Thymus (tissue), 11 donors: Measurements from ENCODE around the gene IER5. TPM values are rescaled to one million over a fixed set of nuclear protein-coding genes. Genes with fewer than 3 reads are reported as not detected.
"Not testable (repeated sequence)": the region's sequence is repeated elsewhere in the genome, so short reads cannot be mapped to it uniquely, and the experiment has no call there.

Experiments used
- DNase-seq, 9 donors: peaks; one replicate each; pipeline ENCODE4 v3.0.0-alpha.2; 2013; ENCODE audit warnings: low spot score in 9 of 9, low read depth in 6 of 9, missing footprints in 1 of 9
- H3K27ac ChIP-seq, 2 donors: one replicate each; pipeline ENCODE4 v1.5.1; 2013; ENCODE audit warnings: control low read depth in 1 of 2, low read depth in 1 of 2, low read length in 1 of 2, mild to moderate bottlenecking in 1 of 2, moderate library complexity in 1 of 2
- H3K27me3 ChIP-seq, 2 donors: one replicate each; pipeline ENCODE4 v1.5.1; 2013; ENCODE audit warnings: low read length in 1 of 2; ENCODE audit not compliant: control insufficient read depth in 2 of 2, insufficient read depth in 1 of 2
- H3K36me3 ChIP-seq, 2 donors: one replicate each; pipeline ENCODE4 v1.5.1; 2013; ENCODE audit warnings: low read length in 1 of 2, mild to moderate bottlenecking in 1 of 2, moderate library complexity in 1 of 2; ENCODE audit not compliant: control insufficient read depth in 2 of 2, insufficient read depth in 2 of 2
- H3K4me1 ChIP-seq, 2 donors: one replicate each; pipeline ENCODE4 v1.5.1; 2013; ENCODE audit warnings: low read length in 2 of 2; ENCODE audit not compliant: control insufficient read depth in 2 of 2, insufficient read depth in 2 of 2
- H3K4me3 ChIP-seq, 2 donors: one replicate each; pipeline ENCODE4 v1.5.1; 2013; ENCODE audit warnings: low read length in 2 of 2, control low read depth in 1 of 2, mild to moderate bottlenecking in 1 of 2
- H3K9me3 ChIP-seq, 2 donors: one replicate each; pipeline ENCODE4 v1.5.1; 2013; ENCODE audit warnings: low read length in 1 of 2, mild to moderate bottlenecking in 1 of 2; ENCODE audit not compliant: control insufficient read depth in 2 of 2, insufficient read depth in 1 of 2
- WGBS: extraction: QIAGEN DNeasy Blood & Tissue Kit; methylation state at CpG from one replicate; pipeline ENCODE4 v1.1.7; 2013; 5-methylcytosine and 5-hydroxymethylcytosine counted together
- polyA plus RNA-seq: library from polyadenylated mRNA; stranded (reverse); fragments of 200-250 nt; gene quantifications from one replicate; pipeline ENCODE4 v1.2.3, GENCODE V29; 2013
- total RNA-seq: library from RNA; stranded (reverse); fragments of 120-200 nt; gene quantifications from one replicate; pipeline ENCODE4 v1.2.4, GENCODE V29; 2013
- donor health status: healthy.

IER5 gene
- total and polyA plus RNA-seq, 2 donors: 14.8 to 19.3 TPM

- Histone ChIP-seq H3K27ac (peak overlapping the region in 1 of 2 donors; percentile 21), H3K27me3 (peaks cover 0 to under 1% of the 10 kb centered on the region in 2 donors), H3K36me3 (no peaks in the 10 kb centered on the region), H3K4me1 (peaks cover 2 to 12% of the 10 kb centered on the region in 2 donors), H3K4me3 (no peak overlapping the region), H3K9me3 (no peaks in the 10 kb centered on the region)
- DNase-seq: no peak
- 90% methylated on average over 6 of the region's 6 CpGs for WGBS
These were observed 24.6 kb downstream of the IER5 start for GRCh38 chr1:181113059-181113641.

- Histone ChIP-seq H3K27ac (no peak overlapping the region), H3K9me3 (no peaks in the 10 kb centered on the region), H3K27me3 (no peaks in the 10 kb centered on the region), H3K36me3 (no peaks in the 10 kb centered on the region), H3K4me3 (no peak overlapping the region), H3K4me1 (peaks cover 2 to 3% of the 10 kb centered on the region in 2 donors)
- no peak for DNase-seq
- WGBS: 94% methylated on average over 11 of the region's 11 CpGs
These were observed 26.3 kb downstream of the IER5 start for GRCh38 chr1:181114574-181115367.

GRCh38 chr1:181115368-181115684, 26.8 kb downstream of the IER5 start:
- over 99% methylated on average over 3 of the region's 3 CpGs for whole genome bisulfite sequencing
- Histone ChIP-seq H3K4me1 (peaks cover 2 to 3% of the 10 kb centered on the region in 2 donors), H3K27me3 (no peaks in the 10 kb centered on the region), H3K4me3 (no peak overlapping the region), H3K9me3 (no peaks in the 10 kb centered on the region), H3K36me3 (no peaks in the 10 kb centered on the region), H3K27ac (no peak overlapping the region)
- DNase-seq: no peak

- not testable (repeated sequence) for H3K36me3 ChIP-seq, H3K9me3 ChIP-seq, H3K27me3 ChIP-seq, H3K4me3 ChIP-seq, H3K4me1 ChIP-seq, DNase-seq, H3K27ac ChIP-seq
- 98% methylated on average over 9 of the region's 9 CpGs for WGBS
These were observed 27.5 kb downstream of the IER5 start for GRCh38 chr1:181115971-181116370.

- Histone ChIP-seq H3K36me3 (no peaks in the 10 kb centered on the region), H3K9me3 (no peaks in the 10 kb centered on the region), H3K27ac (no peak overlapping the region), H3K4me1 (peaks cover 2 to 3% of the 10 kb centered on the region in 2 donors), H3K4me3 (no peak overlapping the region), H3K27me3 (no peaks in the 10 kb centered on the region)
- DNase-seq: no peak
- 95% methylated on average over 3 of the region's 3 CpGs for WGBS
These were observed 28.4 kb downstream of the IER5 start for GRCh38 chr1:181116819-181117390.

- H3K4me3 ChIP-seq: no peak overlapping the region
- 92% methylated on average over 9 of the region's 9 CpGs for WGBS
- H3K9me3 ChIP-seq: no peaks in the 10 kb centered on the region
- no peak for DNase-seq
- no peak overlapping the region for H3K27ac ChIP-seq
- no peaks in the 10 kb centered on the region for H3K27me3 ChIP-seq
- H3K4me1 ChIP-seq: peaks cover under 1 to 3% of the 10 kb centered on the region in 2 donors
- no peaks in the 10 kb centered on the region for H3K36me3 ChIP-seq
These were observed 29.3 kb downstream of the IER5 start for GRCh38 chr1:181117648-181118449.

- Histone ChIP-seq H3K4me3 (no peak overlapping the region), H3K36me3 (no peaks in the 10 kb centered on the region), H3K9me3 (no peaks in the 10 kb centered on the region), H3K4me1 (no peaks in the 10 kb centered on the region), H3K27me3 (no peaks in the 10 kb centered on the region), H3K27ac (no peak overlapping the region)
- no peak for DNase-seq
- 92% methylated on average over 6 of the region's 6 CpGs for WGBS
These were observed 30.8 kb downstream of the IER5 start for GRCh38 chr1:181119093-181119989.

GRCh38 chr1:181120924-181121323, 32.4 kb downstream of the IER5 start:
- H3K4me3 ChIP-seq: no peak overlapping the region
- 97% methylated on average over 2 of the region's 2 CpGs for WGBS
- no peaks in the 10 kb centered on the region for H3K4me1 ChIP-seq
- H3K27me3 ChIP-seq: no peaks in the 10 kb centered on the region
- no peaks in the 10 kb centered on the region for H3K9me3 ChIP-seq
- H3K27ac ChIP-seq: no peak overlapping the region
- H3K36me3 ChIP-seq: no peaks in the 10 kb centered on the region
- no peak for DNase-seq
